ENCODE measurements around the gene UNC93B1.

UNC93B1 gene, protein sequence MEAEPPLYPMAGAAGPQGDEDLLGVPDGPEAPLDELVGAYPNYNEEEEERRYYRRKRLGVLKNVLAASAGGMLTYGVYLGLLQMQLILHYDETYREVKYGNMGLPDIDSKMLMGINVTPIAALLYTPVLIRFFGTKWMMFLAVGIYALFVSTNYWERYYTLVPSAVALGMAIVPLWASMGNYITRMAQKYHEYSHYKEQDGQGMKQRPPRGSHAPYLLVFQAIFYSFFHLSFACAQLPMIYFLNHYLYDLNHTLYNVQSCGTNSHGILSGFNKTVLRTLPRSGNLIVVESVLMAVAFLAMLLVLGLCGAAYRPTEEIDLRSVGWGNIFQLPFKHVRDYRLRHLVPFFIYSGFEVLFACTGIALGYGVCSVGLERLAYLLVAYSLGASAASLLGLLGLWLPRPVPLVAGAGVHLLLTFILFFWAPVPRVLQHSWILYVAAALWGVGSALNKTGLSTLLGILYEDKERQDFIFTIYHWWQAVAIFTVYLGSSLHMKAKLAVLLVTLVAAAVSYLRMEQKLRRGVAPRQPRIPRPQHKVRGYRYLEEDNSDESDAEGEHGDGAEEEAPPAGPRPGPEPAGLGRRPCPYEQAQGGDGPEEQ

DNA sequence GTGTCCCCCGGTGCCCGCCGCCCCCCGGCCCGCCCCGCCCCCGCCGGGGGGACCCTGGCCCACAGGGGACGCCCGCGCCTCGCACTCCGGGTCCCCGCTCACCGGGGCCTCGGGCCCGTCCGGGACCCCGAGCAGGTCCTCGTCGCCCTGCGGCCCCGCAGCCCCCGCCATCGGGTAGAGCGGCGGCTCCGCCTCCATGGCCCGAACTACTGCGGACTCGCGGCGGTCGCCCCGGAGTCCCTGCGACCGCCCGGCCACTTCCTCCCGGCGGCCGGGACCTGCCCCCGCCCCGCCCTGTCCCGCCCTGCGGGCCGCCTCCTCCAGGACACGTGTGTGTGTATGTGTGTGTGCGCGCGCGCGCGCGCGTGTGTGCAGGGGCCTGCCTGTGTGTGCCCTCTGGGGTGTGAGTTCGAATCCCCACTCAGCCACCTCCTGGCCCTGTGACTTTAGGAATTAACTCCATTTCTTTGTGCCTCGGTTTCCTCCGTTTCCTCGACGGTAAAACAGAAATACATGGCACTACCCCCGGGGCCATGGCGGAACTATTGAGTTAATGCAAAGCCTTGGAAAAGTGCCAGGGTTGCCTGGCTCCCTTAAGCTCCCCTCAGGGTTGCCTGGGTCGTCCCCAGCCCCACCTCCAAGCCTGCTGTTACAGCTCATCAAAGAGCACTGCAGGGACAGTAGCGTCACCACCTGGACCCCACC, at the start of gene UNC93B1:
TSS of gene UNC93B1 (minus strand) at position 252 of the 705 bp plus-strand sequence. CDS start at position 198, 54 bp downstream.
- DNase-seq (ENCODE audit: low read depth): no peak

DNA sequence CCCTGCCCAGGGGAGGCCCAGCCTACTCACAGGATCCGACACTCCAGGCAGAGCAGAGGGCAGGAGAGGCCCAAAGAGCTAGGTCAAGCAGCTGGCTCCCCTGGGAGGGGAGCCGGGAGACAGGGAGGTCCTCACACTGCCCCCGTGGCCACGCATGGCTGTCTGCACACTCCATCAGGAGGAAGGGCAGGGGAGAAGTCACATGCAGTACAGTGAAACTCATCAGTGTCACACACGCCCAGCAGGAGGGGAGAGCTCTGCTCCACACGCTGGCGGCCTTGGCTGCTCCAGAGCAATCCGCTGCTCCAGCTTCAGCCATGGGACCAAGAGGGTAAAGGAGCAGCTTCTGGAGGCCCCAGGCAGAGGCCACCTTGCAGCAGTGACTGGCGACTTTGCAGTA, 49.2 kb upstream of the UNC93B1 start:
- DNase-seq (ENCODE audit: low read depth): no peak

DNA sequence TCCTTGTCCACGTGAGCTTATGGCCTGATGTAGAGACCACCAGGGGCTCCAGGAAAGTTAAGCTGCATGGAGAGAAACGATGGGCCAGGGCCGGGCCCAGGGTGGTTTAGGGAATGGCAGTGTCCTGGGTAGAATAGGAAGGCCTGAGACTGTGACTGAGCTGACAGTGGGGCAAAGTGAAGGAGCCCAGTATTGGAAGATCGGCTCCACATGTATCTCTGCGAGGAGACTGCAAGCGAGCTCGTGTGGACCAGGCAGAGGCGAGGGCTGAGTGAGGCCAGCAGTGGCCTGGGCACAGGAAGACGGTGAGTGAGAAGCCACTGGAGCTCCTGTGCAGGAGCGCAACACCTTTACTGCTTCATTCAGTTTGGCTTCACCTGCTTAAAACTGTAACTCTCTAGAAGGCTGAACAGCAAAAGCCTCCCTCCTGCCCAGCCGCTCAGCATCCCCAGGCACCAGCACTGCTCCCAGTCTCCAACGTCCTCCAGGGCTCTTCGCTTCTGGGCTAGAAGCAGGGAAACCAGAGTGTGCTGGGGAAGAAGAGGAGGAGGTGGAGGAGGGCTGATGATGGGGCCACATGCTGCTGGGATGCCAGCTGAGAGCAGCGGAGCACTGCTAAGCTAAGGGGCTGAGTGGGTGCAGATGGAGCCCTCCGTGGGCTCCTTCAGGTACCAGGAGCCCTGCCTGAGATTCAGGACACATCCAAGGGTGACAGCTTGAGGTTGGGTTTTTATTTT, 48.4 kb upstream of the UNC93B1 start:
- no peak for DNase-seq (ENCODE audit: low read depth)

DNA sequence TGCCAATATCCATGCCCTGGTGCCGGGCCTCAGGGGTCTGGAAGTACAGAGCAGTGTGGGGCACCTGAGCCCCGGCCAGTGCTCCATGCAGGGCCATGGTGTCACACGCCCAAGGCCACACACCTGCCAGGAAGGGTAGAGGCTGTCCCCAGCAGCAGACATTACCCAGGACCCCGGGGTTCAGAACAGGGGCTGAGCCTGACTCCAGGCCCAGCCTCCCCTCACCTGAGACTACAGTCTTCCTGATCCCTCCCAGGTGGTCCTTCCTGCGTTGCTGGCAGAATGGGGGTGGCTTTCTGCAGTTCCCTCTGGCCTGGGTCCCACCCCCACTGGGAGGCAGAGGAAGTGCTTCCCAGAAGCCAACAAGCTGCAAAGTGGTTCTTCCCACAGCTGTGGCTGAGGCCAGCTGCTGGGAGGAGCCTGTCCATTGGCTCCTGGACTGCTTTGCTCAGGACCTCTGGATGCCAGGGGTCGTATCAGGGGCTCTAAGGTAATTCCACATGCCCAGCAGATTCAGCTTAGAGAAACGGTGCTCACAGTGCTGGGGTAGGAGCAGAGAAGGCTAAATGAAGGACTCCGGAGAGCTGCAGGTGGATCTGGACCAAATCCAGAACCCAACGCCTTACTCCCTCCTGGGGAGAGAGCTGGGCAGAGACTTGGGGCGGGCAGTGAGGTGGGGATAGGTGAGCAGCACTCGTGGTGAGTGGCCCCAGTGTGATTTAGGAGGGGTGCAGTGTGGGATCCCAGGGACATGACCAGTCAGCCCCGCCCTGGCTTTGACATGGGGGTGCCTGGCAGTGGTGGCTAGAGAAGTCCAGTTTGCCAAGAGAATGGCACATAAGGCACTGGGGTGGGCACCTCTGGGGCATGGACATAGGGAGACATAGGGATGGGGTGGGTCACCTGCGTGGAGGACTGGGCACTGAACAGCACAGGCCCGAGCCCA, 47.6 kb upstream of the UNC93B1 start:
- no peak for DNase-seq (ENCODE audit: low read depth)

DNA sequence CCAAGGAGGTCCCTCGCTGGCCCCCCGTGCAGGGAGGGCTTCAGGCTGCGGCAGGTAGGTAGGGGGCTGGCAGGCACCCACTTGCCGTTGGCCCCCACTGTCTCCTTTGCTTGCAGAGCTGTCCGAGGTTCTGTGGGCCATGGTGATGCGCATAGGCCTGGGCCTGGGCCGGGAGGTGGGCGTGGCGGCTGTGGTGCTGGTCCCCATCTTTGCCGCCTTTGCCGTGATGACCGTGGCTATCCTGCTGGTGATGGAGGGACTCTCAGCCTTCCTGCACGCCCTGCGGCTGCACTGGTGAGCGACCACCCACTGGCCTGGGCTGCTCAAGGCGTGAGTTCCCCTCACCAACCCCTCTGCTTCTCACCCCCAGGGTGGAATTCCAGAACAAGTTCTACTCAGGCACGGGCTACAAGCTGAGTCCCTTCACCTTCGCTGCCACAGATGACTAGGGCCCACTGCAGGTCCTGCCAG, 46.5 kb upstream of the UNC93B1 start:
- DNase-seq (ENCODE audit: low read depth): no peak

DNA sequence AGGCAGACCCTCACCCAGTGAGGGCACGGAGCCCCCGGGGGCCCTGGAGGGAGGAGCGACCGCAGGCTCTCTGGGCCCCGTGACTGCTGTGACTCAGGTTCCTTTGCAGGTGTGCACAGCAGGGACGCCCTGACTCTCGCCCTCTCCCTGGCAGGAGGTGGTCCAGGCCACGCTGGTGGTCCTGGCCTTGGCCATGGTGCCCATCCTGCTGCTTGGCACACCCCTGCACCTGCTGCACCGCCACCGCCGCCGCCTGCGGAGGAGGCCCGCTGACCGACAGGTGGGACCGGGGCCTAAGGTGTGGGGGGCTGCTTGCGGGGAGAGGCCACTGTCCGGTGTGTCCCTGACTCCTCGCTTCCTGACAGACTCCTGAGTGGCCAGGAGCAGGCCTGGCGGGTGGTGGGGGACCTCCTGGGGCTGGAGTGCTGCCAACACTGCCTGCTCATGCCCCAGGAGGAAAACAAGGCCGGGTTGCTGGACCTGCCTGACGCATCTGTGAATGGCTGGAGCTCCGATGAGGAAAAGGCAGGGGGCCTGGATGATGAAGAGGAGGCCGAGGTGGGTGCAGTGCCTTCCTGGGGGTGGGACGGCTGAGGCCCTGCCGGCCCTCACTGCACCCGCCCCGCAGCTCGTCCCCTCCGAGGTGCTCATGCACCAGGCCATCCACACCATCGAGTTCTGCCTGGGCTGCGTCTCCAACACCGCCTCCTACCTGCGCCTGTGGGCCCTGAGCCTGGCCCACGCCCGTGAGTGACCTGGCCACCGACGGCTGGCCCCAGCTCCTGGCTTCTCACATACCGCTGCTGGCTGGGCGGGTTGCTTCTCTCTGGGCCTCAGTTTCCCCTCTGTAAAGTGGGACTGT, 45.8 kb upstream of the UNC93B1 start:
- DNase-seq (ENCODE audit: low read depth): no peak

DNA sequence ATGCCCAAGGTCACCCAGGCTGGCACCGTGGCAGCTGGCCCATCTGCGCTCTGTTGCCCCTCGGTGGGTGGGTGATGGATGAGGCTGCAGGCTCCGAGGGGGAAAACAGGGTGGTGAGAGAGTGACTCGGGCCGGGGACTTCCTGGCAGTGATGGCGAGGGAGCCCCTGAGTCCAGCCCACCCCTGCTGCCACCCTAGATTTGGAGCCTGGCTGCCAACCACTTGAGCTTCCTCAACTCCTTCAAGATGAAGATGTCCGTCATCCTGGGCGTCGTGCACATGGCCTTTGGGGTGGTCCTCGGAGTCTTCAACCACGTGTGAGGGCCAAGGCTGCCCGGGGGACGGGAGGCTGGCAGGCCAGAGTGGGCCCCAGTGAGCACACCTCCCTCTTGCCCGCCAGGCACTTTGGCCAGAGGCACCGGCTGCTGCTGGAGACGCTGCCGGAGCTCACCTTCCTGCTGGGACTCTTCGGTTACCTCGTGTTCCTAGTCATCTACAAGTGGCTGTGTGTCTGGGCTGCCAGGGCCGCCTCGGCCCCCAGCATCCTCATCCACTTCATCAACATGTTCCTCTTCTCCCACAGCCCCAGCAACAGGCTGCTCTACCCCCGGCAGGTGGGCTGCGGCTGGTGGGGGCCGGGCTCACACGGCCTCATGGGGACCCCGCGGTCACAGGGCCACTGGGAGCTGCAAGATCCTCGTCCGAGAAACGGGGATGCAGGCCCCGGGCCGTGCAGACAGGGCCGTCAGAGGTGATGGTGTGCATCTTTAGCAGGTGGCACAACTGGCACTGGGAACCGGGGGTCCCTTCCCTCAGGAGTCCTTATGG, 45.0 kb upstream of the UNC93B1 start:
- no peak for DNase-seq (ENCODE audit: low read depth)

DNA sequence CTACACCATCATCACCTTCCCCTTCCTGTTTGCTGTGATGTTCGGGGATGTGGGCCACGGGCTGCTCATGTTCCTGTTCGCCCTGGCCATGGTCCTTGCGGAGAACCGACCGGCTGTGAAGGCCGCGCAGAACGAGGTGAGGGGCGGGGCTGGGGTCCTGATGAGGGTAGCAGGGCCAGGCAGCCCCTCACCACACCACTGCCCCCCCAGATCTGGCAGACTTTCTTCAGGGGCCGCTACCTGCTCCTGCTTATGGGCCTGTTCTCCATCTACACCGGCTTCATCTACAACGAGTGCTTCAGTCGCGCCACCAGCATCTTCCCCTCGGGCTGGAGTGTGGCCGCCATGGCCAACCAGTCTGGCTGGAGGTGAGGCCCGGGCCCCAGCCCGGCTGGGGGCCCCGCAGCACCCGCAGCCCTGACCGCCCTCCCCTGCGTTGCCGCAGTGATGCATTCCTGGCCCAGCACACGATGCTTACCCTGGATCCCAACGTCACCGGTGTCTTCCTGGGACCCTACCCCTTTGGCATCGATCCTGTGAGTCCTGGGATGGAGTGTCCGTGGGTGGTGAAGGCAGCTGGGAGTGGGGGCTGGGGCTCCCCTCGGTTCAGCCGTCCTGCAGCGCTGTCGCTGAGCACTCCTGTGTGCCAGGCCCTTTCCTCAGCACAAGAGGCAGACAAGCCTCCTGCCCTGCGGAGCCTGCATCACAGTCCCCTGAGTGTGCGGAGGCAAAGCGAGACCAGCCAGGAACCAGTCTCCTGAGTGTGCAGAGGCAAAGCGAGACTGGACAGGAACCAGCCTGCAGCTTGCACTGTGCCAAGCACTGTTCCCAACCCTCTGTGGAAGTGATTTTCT, 43.8 kb upstream of the UNC93B1 start:
- no peak for DNase-seq (ENCODE audit: low read depth)

DNA sequence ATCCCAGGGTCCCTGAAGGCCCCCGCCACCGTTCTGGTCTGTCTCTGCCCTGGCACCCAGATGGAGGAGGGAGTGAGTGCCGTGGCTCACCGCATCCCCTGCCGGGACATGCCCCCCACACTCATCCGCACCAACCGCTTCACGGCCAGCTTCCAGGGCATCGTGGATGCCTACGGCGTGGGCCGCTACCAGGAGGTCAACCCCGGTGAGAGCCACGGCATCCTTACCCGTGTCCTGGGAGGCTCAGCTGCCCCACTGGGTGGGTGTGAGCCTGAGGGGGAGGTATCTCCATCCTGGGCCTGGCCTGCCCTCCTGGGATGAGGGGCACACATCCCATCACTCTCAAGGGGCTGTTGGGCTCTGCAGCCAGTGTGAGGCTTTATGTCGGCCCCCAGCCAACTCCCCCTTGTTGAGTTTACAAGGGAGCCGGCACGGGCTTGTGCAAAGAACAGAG, 41.0 kb upstream of the UNC93B1 start:
- DNase-seq (ENCODE audit: low read depth): no peak

DNA sequence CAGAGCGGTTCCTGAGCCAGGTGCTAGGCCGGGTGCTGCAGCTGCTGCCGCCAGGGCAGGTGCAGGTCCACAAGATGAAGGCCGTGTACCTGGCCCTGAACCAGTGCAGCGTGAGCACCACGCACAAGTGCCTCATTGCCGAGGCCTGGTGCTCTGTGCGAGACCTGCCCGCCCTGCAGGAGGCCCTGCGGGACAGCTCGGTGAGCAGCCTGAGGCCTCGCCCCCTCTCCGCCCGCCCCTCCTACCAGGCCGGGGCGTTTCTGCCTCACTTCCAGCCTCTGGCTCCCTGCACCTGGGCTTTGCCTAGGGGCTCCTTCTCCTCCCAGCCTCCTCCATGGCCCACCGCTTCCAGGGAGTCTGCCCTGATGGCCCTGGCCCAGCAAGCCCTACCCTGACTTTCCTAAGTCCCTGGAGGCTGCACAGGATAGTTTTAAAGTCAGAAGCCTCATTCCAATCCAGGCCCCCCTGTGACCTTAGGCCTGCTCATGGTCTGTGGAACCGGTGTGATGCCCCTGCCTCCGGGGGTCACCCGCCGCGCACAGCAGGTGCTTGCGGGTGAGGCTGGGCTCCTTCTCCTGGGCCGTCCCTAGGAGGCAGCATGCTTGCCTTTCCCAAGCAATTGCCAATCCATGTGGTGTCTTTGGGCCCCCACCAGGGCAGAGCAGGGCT, 40.4 kb upstream of the UNC93B1 start:
- DNase-seq (ENCODE audit: low read depth): no peak

DNA sequence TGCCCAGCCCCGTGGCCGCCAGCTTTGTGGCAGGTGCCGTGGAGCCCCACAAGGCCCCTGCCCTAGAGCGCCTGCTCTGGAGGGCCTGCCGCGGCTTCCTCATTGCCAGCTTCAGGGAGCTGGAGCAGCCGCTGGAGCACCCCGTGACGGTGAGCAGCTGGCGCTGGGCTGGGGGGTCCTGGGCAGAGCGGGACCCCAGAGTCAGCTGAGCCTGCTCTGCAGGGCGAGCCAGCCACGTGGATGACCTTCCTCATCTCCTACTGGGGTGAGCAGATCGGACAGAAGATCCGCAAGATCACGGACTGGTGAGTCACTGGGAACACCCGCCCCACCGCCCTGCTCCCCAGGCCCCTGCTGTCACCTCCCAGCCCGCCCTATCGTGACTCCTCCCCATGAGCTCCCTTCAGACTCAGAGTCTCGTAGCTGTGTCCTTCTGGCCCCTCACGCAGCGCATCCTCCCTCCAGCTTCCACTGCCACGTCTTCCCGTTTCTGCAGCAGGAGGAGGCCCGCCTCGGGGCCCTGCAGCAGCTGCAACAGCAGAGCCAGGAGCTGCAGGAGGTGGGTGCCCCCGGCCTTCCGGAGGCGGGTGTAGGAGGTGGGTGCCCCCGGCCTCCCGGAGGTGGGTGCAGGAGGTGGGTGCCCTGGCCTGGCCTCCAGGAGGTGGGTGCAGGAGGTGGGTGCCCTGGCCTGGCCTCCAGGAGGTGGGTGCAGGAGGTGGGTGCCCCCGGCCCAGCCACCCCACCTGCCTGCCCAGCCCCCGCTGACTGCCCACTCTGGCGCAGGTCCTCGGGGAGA, 39.6 kb upstream of the UNC93B1 start:
- no peak for DNase-seq (ENCODE audit: low read depth)

DNA sequence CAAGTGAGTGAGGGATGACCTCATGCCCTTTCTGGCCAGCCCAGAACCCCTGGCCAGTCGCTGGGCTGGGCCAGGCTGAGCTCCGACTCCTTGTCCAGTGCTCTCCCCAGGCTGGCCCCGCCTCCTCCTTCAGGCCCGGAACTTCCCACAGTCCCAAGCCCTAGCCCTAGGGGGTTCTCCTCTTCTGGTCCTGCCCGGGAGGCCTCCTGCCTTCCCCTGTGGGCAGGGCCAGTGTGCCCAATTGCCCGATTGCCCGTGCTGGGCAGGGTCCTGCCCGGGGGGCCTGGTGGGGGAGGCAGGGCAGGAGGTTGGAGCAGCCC, 39.1 kb upstream of the UNC93B1 start:
- DNase-seq (ENCODE audit: low read depth): no peak

DNA sequence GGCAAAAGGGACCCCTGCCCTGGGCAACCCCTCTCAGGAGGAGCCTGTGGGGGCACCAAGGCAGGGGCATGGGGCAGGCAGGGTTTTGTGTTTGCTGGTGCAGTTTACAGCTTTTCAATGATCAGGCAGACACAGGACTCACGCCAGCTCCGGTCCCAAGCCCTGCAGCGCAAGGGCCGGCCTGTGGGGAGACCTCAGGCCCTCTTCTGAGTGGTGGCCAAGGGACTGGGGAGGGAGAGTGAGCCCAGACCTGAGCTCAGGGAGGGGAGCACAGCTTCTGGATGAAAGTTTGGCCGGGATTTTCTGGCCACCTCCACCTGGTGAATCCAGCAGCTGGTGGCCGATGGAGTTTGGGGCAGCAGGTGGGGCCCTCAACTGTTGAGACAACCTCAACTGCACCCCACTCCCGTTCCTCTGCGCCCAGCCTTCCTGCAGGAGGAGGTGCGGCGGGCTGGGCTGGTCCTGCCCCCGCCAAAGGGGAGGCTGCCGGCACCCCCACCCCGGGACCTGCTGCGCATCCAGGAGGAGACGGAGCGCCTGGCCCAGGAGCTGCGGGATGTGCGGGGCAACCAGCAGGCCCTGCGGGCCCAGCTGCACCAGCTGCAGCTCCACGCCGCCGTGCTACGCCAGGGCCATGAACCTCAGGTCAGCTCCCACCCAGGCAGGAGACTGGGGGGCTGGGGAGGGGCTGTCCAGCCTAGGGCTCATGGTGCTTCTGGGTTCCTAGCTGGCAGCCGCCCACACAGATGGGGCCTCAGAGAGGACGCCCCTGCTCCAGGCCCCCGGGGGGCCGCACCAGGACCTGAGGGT, 38.5 kb upstream of the UNC93B1 start:
- no peak for DNase-seq (ENCODE audit: low read depth)

DNA sequence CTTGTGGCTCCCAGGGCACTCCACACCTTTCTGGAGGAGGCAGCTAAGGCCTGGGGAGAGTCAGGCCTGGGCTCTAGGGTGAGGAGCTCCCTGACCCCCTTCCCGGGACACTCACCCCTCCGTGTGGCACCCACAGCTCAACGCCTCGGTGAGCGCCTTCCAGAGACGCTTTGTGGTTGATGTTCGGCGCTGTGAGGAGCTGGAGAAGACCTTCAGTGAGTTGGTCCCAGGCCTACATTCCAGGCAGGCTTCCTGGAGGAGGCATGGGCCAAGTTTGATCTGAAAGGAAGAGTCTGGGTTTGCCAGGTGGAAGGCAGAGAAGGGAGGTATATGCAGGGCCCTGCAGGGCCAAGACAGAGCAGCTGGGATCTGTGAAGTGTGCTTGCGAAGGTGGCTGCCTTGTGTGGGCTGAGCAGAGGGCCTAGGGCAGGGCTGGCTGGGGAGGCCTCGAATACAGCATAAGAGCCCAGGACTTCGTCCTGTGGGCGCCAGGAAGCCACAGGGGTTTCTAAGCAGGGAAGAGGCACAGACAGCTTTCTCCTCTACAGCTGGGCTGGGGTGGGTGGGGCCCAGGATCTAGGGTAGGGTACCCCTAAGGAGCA, 37.8 kb upstream of the UNC93B1 start:
- no peak for DNase-seq (ENCODE audit: low read depth)

DNA sequence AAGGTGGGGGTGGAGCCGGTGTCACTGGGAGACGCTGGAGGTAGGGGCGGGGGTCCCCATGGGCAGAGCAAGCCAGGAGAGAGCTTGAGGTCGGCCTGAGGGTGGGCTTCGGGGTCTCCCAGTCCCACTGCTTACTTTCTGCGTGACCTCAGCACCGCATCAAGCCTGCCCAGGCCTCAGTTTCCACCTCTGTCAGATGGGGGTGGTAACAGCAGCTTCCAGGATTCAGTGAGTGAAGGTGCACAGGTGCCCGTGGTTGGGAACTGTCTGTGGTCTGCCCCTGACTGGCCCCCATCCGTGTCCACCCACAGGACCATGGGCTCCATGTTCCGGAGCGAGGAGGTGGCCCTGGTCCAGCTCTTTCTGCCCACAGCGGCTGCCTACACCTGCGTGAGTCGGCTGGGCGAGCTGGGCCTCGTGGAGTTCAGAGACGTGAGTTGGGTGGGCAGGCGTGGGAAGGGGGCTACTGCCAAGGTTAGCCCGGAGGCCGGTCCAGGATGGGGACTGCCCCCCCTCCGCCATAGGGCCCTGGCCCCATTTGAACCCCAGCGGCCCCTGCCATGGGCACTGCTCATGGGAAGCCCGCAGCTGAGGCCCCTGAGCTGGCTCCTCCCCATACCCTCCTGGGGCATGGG, 37.2 kb upstream of the UNC93B1 start:
- no peak for DNase-seq (ENCODE audit: low read depth)
